H1 (cell line): Measurements from ENCODE around the gene TBK1. TPM values are rescaled to one million over a fixed set of nuclear protein-coding genes. Genes with fewer than 3 reads are reported as not detected.
"Not testable (repeated sequence)": the region's sequence is repeated elsewhere in the genome, so short reads cannot be mapped to it uniquely, and the experiment has no call there.

Experiments used
- CTCF ChIA-PET: fragments of 300-600 bp; sonication (Branson Sonifier 250); formaldehyde crosslinking; loops from one replicate; lab custom pipeline; 2021; ENCODE audit not compliant: partially characterized antibody; lab: Charles Lee
- POLR2A ChIA-PET: fragments of 300-600 bp; sonication (Branson Sonifier 250); formaldehyde crosslinking; loops from one replicate; lab custom pipeline; 2021; ENCODE audit warnings: inconsistent platforms; ENCODE audit not compliant: partially characterized antibody; lab: Charles Lee
- DNase-seq, 2 experiments: peaks; one replicate each; pipeline versions ENCODE4 v3.0.0 to v3.0.0-alpha.2; 2010 to 2022; ENCODE audit warnings: low spot score in 2 of 2, low read depth in 1 of 2, mixed read lengths in 1 of 2
- FAIRE-seq: peaks from 2 replicates; lab custom pipeline; 2011; peaks lifted over from hg19 to GRCh38; lab: Jason Lieb, UNC
- H2AFZ ChIP-seq: 2 replicates; pipeline ENCODE4 v1.8.1; 2012; ENCODE audit warnings: low read length, inconsistent platforms
- H2AK5ac ChIP-seq: 2 replicates; pipeline ENCODE4 v1.6.1; 2013; ENCODE audit warnings: low read depth, low read length
- H2BK120ac ChIP-seq: replicated peaks from 2 replicates; pipeline ENCODE3; 2013; ENCODE audit warnings: low read depth, low read length, inconsistent platforms
- H2BK12ac ChIP-seq: 2 replicates; pipeline ENCODE4 v1.6.1; 2013; ENCODE audit warnings: low read depth, low read length
- H2BK15ac ChIP-seq: 2 replicates; pipeline ENCODE4 v1.6.1; 2013; ENCODE audit warnings: low read length
- H2BK20ac ChIP-seq: 2 replicates; pipeline ENCODE4 v1.6.1; 2013; ENCODE audit warnings: low read length
- H2BK5ac ChIP-seq: 2 replicates; pipeline ENCODE4 v1.6.1; 2013; ENCODE audit warnings: low read depth, low read length
- H3K14ac ChIP-seq: 2 replicates; pipeline ENCODE4 v1.6.1; 2013; ENCODE audit warnings: inconsistent platforms; ENCODE audit not compliant: insufficient read length
- H3K18ac ChIP-seq: 2 replicates; pipeline ENCODE4 v1.6.1; 2013; ENCODE audit warnings: low read length; ENCODE audit errors: extremely low read depth
- H3K23ac ChIP-seq: 2 replicates; pipeline ENCODE4 v1.6.1; 2013; ENCODE audit warnings: inconsistent platforms; ENCODE audit not compliant: insufficient read length
- H3K23me2 ChIP-seq: 2 replicates; pipeline ENCODE4 v1.6.1; 2013; ENCODE audit warnings: low read depth, low read length
- H3K27ac ChIP-seq: 2 replicates; pipeline ENCODE4 v1.6.1; 2011; ENCODE audit warnings: low read depth, low read length, inconsistent platforms
- H3K27me3 ChIP-seq, 4 experiments: replicated peaks in 1 of 4; 1 replicate in 1 of 4; 2 replicates in 3 of 4; pipeline versions ENCODE4 v1.6.1 to v1.8.1; 2011 to 2013; ENCODE audit warnings: low read length in 3 of 4, mild to moderate bottlenecking in 3 of 4, inconsistent platforms in 2 of 4, mixed read lengths in 2 of 4, moderate library complexity in 1 of 4; ENCODE audit not compliant: control insufficient read depth in 3 of 4, insufficient read depth in 3 of 4; ENCODE audit errors: extremely low read depth in 1 of 4
- H3K36me3 ChIP-seq, 4 experiments: 2 replicates each; pipeline versions ENCODE4 v1.6.1 to v1.8.1; 2011 to 2013; ENCODE audit warnings: mild to moderate bottlenecking in 4 of 4, low read length in 3 of 4, moderate library complexity in 2 of 4, control low read depth in 1 of 4, inconsistent platforms in 1 of 4; ENCODE audit not compliant: insufficient read depth in 4 of 4, control insufficient read depth in 2 of 4
- H3K4ac ChIP-seq: replicated peaks from 2 replicates; pipeline ENCODE3; 2013; ENCODE audit warnings: low read length, low read depth, mixed read lengths, inconsistent platforms; ENCODE audit not compliant: insufficient read length
- H3K4me1 ChIP-seq, 4 experiments: replicated peaks in 1 of 4; 1 replicate in 1 of 4; 2 replicates in 3 of 4; pipeline versions ENCODE4 v1.6.1 to v1.8.1; 2011 to 2013; ENCODE audit warnings: low read length in 3 of 4, inconsistent platforms in 2 of 4, mixed read lengths in 1 of 4; ENCODE audit not compliant: insufficient read depth in 4 of 4, control insufficient read depth in 3 of 4
- H3K4me2 ChIP-seq, 2 experiments: 2 replicates each; pipeline versions ENCODE4 v1.6.1 to v1.8.1; 2011 to 2013; ENCODE audit warnings: low read depth in 2 of 2, low read length in 2 of 2, control low read depth in 1 of 2, inconsistent platforms in 1 of 2, mild to moderate bottlenecking in 1 of 2; ENCODE audit not compliant: insufficient read depth in 1 of 2
- H3K4me3 ChIP-seq, 4 experiments: fragments of 200-600, 300-600 bp in 1 of 4; sonication (generic), shearing (Covaris generic), sonication (Bioruptor Twin) in 1 of 4; 2 replicates each; pipeline versions ENCODE4 v1.5.1 to v1.8.1; 2011 to 2016; ENCODE audit warnings: low read length in 4 of 4, low read depth in 3 of 4, control low read depth in 2 of 4, inconsistent platforms in 2 of 4, mild to moderate bottlenecking in 2 of 4, mixed read lengths in 1 of 4, moderate library complexity in 1 of 4; ENCODE audit not compliant: insufficient read depth in 2 of 4; ENCODE audit errors: extremely low read depth in 1 of 4
- H3K56ac ChIP-seq: replicated peaks from 2 replicates; pipeline ENCODE3; 2013; ENCODE audit warnings: low read depth, mild to moderate bottlenecking, mixed read lengths, low read length, inconsistent platforms; ENCODE audit not compliant: insufficient read length
- H3K79me1 ChIP-seq: 2 replicates; pipeline ENCODE4 v1.6.1; 2013; ENCODE audit warnings: low read depth, low read length, control low read depth
- H3K79me2 ChIP-seq, 2 experiments: 2 replicates each; pipeline versions ENCODE4 v1.6.1 to v1.8.1; 2012 to 2013; ENCODE audit warnings: low read length in 2 of 2, mild to moderate bottlenecking in 2 of 2, inconsistent platforms in 1 of 2; ENCODE audit not compliant: insufficient read depth in 2 of 2, control insufficient read depth in 1 of 2
- H3K9ac ChIP-seq, 4 experiments: replicated peaks in 1 of 4; 1 replicate in 1 of 4; 2 replicates in 3 of 4; pipeline versions ENCODE4 v1.6.1 to v1.8.1; 2011 to 2013; ENCODE audit warnings: low read depth in 3 of 4, low read length in 3 of 4, control low read depth in 2 of 4, mild to moderate bottlenecking in 2 of 4, moderate library complexity in 2 of 4, inconsistent platforms in 1 of 4; ENCODE audit errors: extremely low read depth in 1 of 4
- H3K9me3 ChIP-seq, 2 experiments: 2 replicates each; pipeline versions ENCODE4 v1.6.1 to v1.8.1; 2012 to 2013; ENCODE audit warnings: mild to moderate bottlenecking in 2 of 2, moderate library complexity in 2 of 2, control low read depth in 1 of 2, inconsistent platforms in 1 of 2, low read depth in 1 of 2, low read length in 1 of 2, mixed read lengths in 1 of 2; ENCODE audit not compliant: insufficient read depth in 2 of 2
- H4K20me1 ChIP-seq, 2 experiments: replicated peaks in 1 of 2; 2 replicates each; pipeline versions ENCODE3 to v1.8.1; 2011 to 2013; ENCODE audit warnings: inconsistent platforms in 2 of 2, low read length in 2 of 2, mild to moderate bottlenecking in 1 of 2; ENCODE audit not compliant: insufficient read depth in 2 of 2, control insufficient read depth in 1 of 2
- H4K5ac ChIP-seq: 2 replicates; pipeline ENCODE4 v1.6.1; 2013; ENCODE audit warnings: low read length, low read depth, mixed read lengths, inconsistent platforms; ENCODE audit not compliant: insufficient read length
- H4K8ac ChIP-seq: 2 replicates; pipeline ENCODE4 v1.8.0; 2013; ENCODE audit warnings: mild to moderate bottlenecking, moderate library complexity, low read length, inconsistent platforms; ENCODE audit not compliant: insufficient read depth; ENCODE audit errors: extremely low read depth
- H4K91ac ChIP-seq: replicated peaks from 2 replicates; pipeline ENCODE3; 2013; ENCODE audit warnings: low read length, mixed read lengths, inconsistent platforms; ENCODE audit not compliant: insufficient read length
- WGBS, 2 experiments: shearing (Covaris generic) in 1 of 2; methylation state at CpG; one replicate each; pipeline versions ENCODE4 v1.1.6 to v1.1.7; 2013 to 2015; ENCODE audit warnings: low lambda C conversion rate in 2 of 2, mixed read lengths in 2 of 2, inconsistent platforms in 1 of 2, low coverage in 1 of 2, missing lambda C conversion rate in 1 of 2; ENCODE audit not compliant: insufficient replicate concordance in 2 of 2, insufficient coverage in 1 of 2, insufficient read length in 1 of 2; ENCODE audit errors: extremely low coverage in 1 of 2, missing lambda C conversion rate in 1 of 2; 5-methylcytosine and 5-hydroxymethylcytosine counted together
- polyA plus RNA-seq, 7 experiments: library from polyadenylated mRNA; depleted of rRNA in 3 of 7; stranded (reverse) in 5 of 7; unstranded in 2 of 7; fragments of >200 nt in 5 of 7; fragments of 200-250 nt in 2 of 7; gene quantifications; 1 replicate in 5 of 7; 2 replicates in 1 of 7; 4 replicates in 1 of 7; pipeline versions ENCODE4 v1.2.1 to v1.2.3, GENCODE V29; 2011 to 2013; ENCODE audit warnings: missing spikeins in 2 of 7, mixed read lengths in 2 of 7
- total RNA-seq: library from RNA; stranded (reverse); fragmentation: NEBNext Ultra II Directional; extraction: Animal tissue kit (Norgen Biotek cat#: 25700); gene quantifications from 2 replicates; pipeline ENCODE4 v1.2.1, GENCODE V29; 2021

The TBK1 gene
- total and polyA plus RNA-seq, 2 of the 8 experiments (the other 6 are each of a cell fraction or from before 2014, with no cell fraction given): 5.3 to 20.4 TPM

GRCh38 chr12:64523565-64524444 is 71.9 kb downstream of the TBK1 start:
- not testable (repeated sequence) for H4K20me1 ChIP-seq, H2AFZ ChIP-seq, H4K5ac ChIP-seq, H3K79me2 ChIP-seq, H2BK15ac ChIP-seq, H3K18ac ChIP-seq, H3K14ac ChIP-seq, H3K4me1 ChIP-seq, H3K4me2 ChIP-seq, H3K56ac ChIP-seq, FAIRE-seq, H4K8ac ChIP-seq, H3K4ac ChIP-seq, H2BK120ac ChIP-seq, H3K23me2 ChIP-seq, H3K27me3 ChIP-seq, H2BK5ac ChIP-seq, H3K9me3 ChIP-seq, H3K9ac ChIP-seq, DNase-seq, H3K36me3 ChIP-seq, H3K4me3 ChIP-seq, H4K91ac ChIP-seq, H3K79me1 ChIP-seq, H2AK5ac ChIP-seq, H3K23ac ChIP-seq, H3K27ac ChIP-seq
- CTCF ChIA-PET: interaction anchor here (0.6 to 3.8 kb wide), 10 partner anchors 8 to 233 kb away, joined by 3 to 24 read pairs (median 4); no protein-coding TSS in a partner anchor
- Histone ChIP-seq H2BK20ac (peak overlapping the region; percentile 98; the same call in 1 of the 2 replicates), H2BK12ac (0 out of 2 replicates have a peak overlapping the region, but pooled peaks have one; percentile 33)
- POLR2A ChIA-PET: interaction anchor here (1.1 kb wide), 1 partner anchor 9 kb away, joined by 3 read pairs; no protein-coding TSS in a partner anchor
- WGBS, 2 experiments: 91% methylated on average over 10 of the region's 11 CpGs; no CpG with 5 or more reads in 1 of the 2 experiments
